ENCODE results near the gene XRCC2. TPM values are rescaled to one million over a fixed set of nuclear protein-coding genes. Genes with fewer than 3 reads are reported as not detected.

The XRCC2 gene
- total and polyA plus RNA-seq, 2 of the 4 experiments (the other 2 are of a cell fraction), result 2.2 to 3.6 TPM

- no peak overlapping the region for H2AK5ac ChIP-seq (ENCODE audit: low read depth, low read length)
- no peaks in the 10 kb centered on the region for H3K9me3 ChIP-seq (ENCODE audit: control insufficient read depth, insufficient read depth, low read length)
- no peak overlapping the region for H2BK120ac ChIP-seq (ENCODE audit: low read depth, low read length)
- no peak overlapping the region for H3K4me2 ChIP-seq (ENCODE audit: low read depth, low read length)
- no peak overlapping the region for H3K9ac ChIP-seq (ENCODE audit: low read depth, low read length)
- H3K23ac ChIP-seq (ENCODE audit: low read depth, low read length), result no peak overlapping the region
- H4K8ac ChIP-seq (ENCODE audit: low read depth in 2 of 2, low read length in 2 of 2), result no peak overlapping the region
- H2AFZ ChIP-seq (replicated peaks; ENCODE audit: low read length, poor library complexity), result no peak overlapping the region
- no peaks in the 10 kb centered on the region for H3K4me1 ChIP-seq (ENCODE audit: control insufficient read depth, insufficient read depth, low read length)
- H3K4ac ChIP-seq (ENCODE audit: low read depth, low read length), result no peak overlapping the region
- H2BK5ac ChIP-seq (ENCODE audit: low read depth, low read length, poor library complexity, severe bottlenecking), result no peak overlapping the region
- H3K36me3 ChIP-seq (ENCODE audit: control insufficient read depth, insufficient read depth, low read length), result no peaks in the 10 kb centered on the region
- H4K5ac ChIP-seq (ENCODE audit: low read depth, low read length), result no peak overlapping the region
- H2BK15ac ChIP-seq (ENCODE audit: low read depth, low read length), result no peak overlapping the region
- no peaks in the 10 kb centered on the region for H3K27me3 ChIP-seq (ENCODE audit: control insufficient read depth, insufficient read depth, low read length)
- H4K91ac ChIP-seq (ENCODE audit: insufficient read depth, low read depth, low read length), result no peak overlapping the region
- H2BK20ac ChIP-seq (ENCODE audit: low read depth, low read length), result no peak overlapping the region
- no TSS peak for BruUV-seq (replicated peaks)
- CTCF ChIA-PET, result no interaction called here
- H4K20me1 ChIP-seq (ENCODE audit: insufficient read depth, low read length), result no peaks in the 10 kb centered on the region
- no peak for TF ChIP-seq RCOR1 (IDR thresholded peaks at IDR 0.05; ENCODE audit: insufficient replicate concordance, low read length)
- TF ChIP-seq MAFK (IDR thresholded peaks at IDR 0.05; ENCODE audit: low read depth, low read length), result no peak
- no peak for TF ChIP-seq SMC3 (IDR thresholded peaks at IDR 0.05; ENCODE audit: low read depth, low read length)
- no peak for TF ChIP-seq RAD21 (IDR thresholded peaks at IDR 0.05; ENCODE audit: low read length)
- no peak for TF ChIP-seq MXI1 (IDR thresholded peaks at IDR 0.05; ENCODE audit: borderline replicate concordance, low read depth, low read length)
- TF ChIP-seq ELK1 (IDR thresholded peaks at IDR 0.05; ENCODE audit: borderline replicate concordance, low read depth, low read length), result no peak
- no peak for TF ChIP-seq CEBPB (IDR thresholded peaks at IDR 0.05; ENCODE audit: low read depth, low read length)
- TF ChIP-seq NFE2L2 (IDR thresholded peaks at IDR 0.05; ENCODE audit: low read depth, low read length), result no peak
- TF ChIP-seq CHD1 (IDR thresholded peaks at IDR 0.05; ENCODE audit: low read depth, low read length), result no peak
- no peak for TF ChIP-seq BHLHE40 (IDR thresholded peaks at IDR 0.05; ENCODE audit: low read depth, low read length)
- no peak overlapping the region for H3K14ac ChIP-seq (replicated peaks; ENCODE audit: low read depth, low read length)
- H3K18ac ChIP-seq (ENCODE audit: low read depth, low read length), result no peak overlapping the region
- no peak overlapping the region for H3K27ac ChIP-seq (ENCODE audit: insufficient read depth, low read length)
- ATAC-seq (ENCODE audit: low read depth), result no peak
- dilution Hi-C loops (cut with HindIII; ENCODE audit: low sequenced_read_pairs, unreplicated experiment) (no loop called here), intact Hi-C loops (cut with micrococcal nuclease) (no loop called here), in situ Hi-C loops (cut with MboI; ENCODE audit: low sequenced_read_pairs) (no loop called here)
- WGBS, 2 experiments (ENCODE audit: extremely low coverage in 2 of 2, insufficient read length in 1 of 2), result 100% methylated on average over 1 of the region's 6 CpGs; no CpG with 5 or more reads in 1 of the 2 experiments
- H3K9me1 ChIP-seq (ENCODE audit: insufficient read depth, low read length), result no peaks in the 10 kb centered on the region
- no peak overlapping the region for H3K56ac ChIP-seq (ENCODE audit: extremely low read depth, insufficient read depth, low read length)
- POLR2A ChIA-PET (ENCODE audit: unreplicated experiment), result no interaction called here
- DNase-seq, result no peak
- H3K79me1 ChIP-seq (ENCODE audit: low read depth in 1 of 2, low read length in 2 of 2), result no peaks in the 10 kb centered on the region
- H3K4me3 ChIP-seq (ENCODE audit: insufficient read depth, low read depth, low read length), result no peak overlapping the region
- no peak overlapping the region for H2AK9ac ChIP-seq (replicated peaks; ENCODE audit: low read depth, low read length, poor library complexity)
Measured at GRCh38 chr7:152641384-152641783, 34.6 kb downstream of the XRCC2 start.

Data from IMR-90 (cell line).